GM12875 (cell line): Measurements from ENCODE around the gene CBX4.

Experiments used
- H3K4me3 ChIP-seq: one replicate; pipeline ENCODE4 v1.5.1; 2011; ENCODE audit warnings: low read depth, low read length, control low read depth
- CTCF ChIP-seq: IDR thresholded peaks from 2 replicates; pipeline ENCODE4 v1.5.1; 2011; ENCODE audit warnings: low read depth, mild to moderate bottlenecking, control low read depth, inconsistent platforms, low read length, moderate library complexity, borderline replicate concordance; ENCODE audit not compliant: insufficient read depth

Gene CBX4

GRCh38 chr17:79785900-79786810 lies 53.1 kb downstream of the CBX4 start:
- no peak for TF ChIP-seq CTCF
- no peak overlapping the region for H3K4me3 ChIP-seq

- no peak for TF ChIP-seq CTCF
Observed at GRCh38 chr17:79785017-79785899, 54.0 kb downstream of the CBX4 start.

GRCh38 chr17:79784353-79785016 lies 54.8 kb downstream of the CBX4 start:
- no peak for TF ChIP-seq CTCF
- no peak overlapping the region for H3K4me3 ChIP-seq

More at GRCh38 chr17:79785017-79785899, 54.0 kb downstream of the CBX4 start:
- no peak overlapping the region for H3K4me3 ChIP-seq

GRCh38 chr17:79783891-79784290 lies 55.3 kb downstream of the CBX4 start:
- no peak for TF ChIP-seq CTCF
- no peak overlapping the region for H3K4me3 ChIP-seq
